GM12873 (cell line): ENCODE data around the gene FBXW11.

ENCODE experiments used
- CTCF ChIP-seq: IDR thresholded peaks from 2 replicates; pipeline ENCODE4 v1.5.1; 2012; ENCODE audit warnings: low read depth, mild to moderate bottlenecking, moderate library complexity, low read length, control low read depth; ENCODE audit not compliant: insufficient read depth; ENCODE audit errors: missing control alignments

Gene FBXW11

DNA sequence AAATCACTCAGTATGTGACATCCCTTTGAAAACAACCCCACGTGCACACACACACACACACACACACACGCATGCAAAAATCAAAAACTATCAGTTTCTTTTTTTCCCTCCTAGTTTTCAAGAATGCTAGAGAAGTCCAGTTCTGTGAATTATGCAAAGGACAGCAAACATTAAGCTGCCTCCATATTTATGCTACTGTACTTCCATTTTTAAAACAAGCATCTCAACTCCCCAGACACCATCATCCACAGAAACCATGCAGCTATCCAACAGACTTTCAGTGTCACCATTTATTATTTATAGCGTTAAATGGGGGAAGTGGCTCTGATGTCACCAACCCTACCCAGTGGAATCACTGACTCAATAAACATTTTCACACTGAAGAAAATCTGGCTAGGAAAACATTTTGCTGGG, 1.6 kb downstream of the FBXW11 start:
- no peak for TF ChIP-seq CTCF

GRCh38 chr5:172003746-172004145, 2.7 kb downstream of the FBXW11 start:
- no peak for TF ChIP-seq CTCF

DNA sequence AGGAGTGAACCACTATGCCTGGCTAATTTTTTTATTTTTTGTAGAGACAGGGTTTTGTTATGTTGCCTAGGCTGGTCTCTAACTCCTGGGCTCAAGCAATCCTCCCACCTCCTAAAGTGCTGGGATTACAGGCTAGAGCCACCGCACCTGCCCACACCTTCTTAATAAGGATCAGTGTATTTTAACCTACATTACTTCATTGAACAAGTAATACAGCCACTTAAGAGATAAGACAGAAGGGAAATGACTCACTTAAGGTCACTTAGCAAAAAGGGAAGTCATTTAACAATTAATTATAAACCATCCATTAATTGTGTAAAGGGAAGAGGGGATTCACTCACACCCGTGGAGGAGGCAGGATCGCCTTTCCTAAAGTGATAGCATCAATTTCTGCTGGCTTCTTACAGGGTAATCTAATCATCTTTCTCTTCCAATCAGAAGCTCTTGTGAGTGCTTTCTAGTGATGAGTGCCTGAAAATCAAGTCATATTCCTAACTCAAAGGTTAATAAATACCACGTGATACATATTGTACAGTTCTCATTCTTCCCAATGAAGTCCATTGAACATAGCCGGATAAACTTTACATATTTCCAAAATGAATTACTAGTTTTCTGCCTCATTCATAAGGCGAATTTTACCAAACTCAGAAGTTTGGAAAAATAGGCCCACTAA, 3.5 kb downstream of the FBXW11 start:
- TF ChIP-seq CTCF = no peak

DNA sequence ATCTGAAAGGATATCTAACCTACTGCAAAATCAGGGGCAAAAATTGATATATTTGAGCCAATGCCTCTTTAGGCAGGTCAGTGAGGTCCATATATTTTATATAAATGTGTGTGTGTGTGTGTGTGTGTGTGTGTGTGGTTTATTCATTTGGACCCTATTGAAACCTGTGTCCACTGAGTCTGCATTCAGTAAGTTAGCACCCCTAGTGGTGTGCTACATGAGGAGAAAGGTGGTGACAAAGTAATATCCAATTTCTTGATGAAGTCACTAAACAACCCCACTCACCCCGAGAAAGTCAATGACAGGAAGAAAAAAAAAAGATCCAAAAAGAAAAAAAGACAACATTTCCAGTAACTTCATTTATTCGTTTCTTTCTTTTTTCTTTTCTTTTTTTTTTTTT, 4.1 kb downstream of the FBXW11 start:
- peak; percentile 66 for TF ChIP-seq CTCF

GRCh38 chr5:171999877-172000276, 6.6 kb downstream of the FBXW11 start:
- no peak for TF ChIP-seq CTCF

DNA sequence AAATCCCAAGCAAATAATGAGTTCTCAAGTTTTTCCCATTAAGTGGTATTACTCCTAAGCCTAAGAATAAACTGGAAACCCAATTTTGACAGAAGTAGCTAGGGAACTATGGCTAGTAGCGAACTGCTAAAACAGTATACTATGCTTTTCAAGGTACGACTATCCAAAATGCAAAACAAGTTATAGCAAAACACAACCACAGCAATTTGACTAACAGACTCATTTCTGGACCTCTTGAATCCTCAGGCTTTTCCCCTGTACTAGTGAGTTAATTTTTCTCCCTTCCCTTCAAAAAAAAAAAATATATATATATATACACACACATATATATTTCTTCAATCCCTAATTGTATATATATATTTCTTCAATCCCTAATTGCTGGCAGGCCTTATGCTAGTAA, 7.3 kb downstream of the FBXW11 start:
- TF ChIP-seq CTCF = no peak

DNA sequence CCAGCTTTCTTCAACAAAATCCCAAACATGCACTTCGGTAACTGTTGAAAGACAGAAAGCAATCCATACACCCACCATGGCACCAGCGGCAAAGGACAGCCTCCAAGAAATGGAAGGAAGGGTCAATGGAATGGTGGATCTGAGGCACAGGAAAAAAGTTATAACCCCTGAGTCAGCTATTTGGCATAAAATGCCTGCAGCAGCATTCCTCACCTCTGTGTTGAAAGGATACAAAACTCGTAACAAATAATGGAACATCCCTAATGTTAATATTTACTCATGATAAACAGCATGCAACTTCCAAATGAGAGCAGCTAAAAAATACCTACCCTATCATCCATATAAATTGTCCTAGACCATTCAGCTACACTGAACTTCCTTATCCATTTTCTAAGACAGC, 9.4 kb downstream of the FBXW11 start:
- TF ChIP-seq CTCF = no peak
